Measurements from ENCODE around the gene LIMA1.
A peak's percentile ranks its signal among the peaks of the same experiment; 100 is the strongest.
"Not testable (repeated sequence)": the region's sequence is repeated elsewhere in the genome, so short reads cannot be mapped to it uniquely, and the experiment has no call there.

The LIMA1 gene

GRCh38 chr12:50156641-50157040 lies 126.7 kb downstream of the LIMA1 start:
- Mint-ChIP-seq H3K27me3 (no peaks in the 10 kb centered on the region), H3K4me3 (no peak overlapping the region), H3K9me3 (no peaks in the 10 kb centered on the region), H3K27ac (no peak overlapping the region), H3K4me1 (peaks cover 6 to 23% of the 10 kb centered on the region in 2 donors), H3K36me3 (peaks cover 14 to 15% of the 10 kb centered on the region in 2 donors)
- DNase-seq (no peak), ATAC-seq (replicated peaks) (no peak)

GRCh38 chr12:50154947-50155346 lies 128.4 kb downstream of the LIMA1 start:
- not testable (repeated sequence) for H3K27me3 Mint-ChIP-seq; H3K9me3 Mint-ChIP-seq; DNase-seq; ATAC-seq (replicated peaks); H3K27ac Mint-ChIP-seq; H3K4me3 Mint-ChIP-seq
- Mint-ChIP-seq H3K4me1 (peaks cover 9 to 28% of the 10 kb centered on the region in 2 donors), H3K36me3 (peaks cover 14 to 15% of the 10 kb centered on the region in 2 donors)

- Mint-ChIP-seq H3K9me3 (no peaks in the 10 kb centered on the region), H3K27me3 (no peaks in the 10 kb centered on the region), H3K36me3 (peaks cover 0 to 6% of the 10 kb centered on the region in 2 donors), H3K4me1 (peaks cover 7 to 28% of the 10 kb centered on the region in 2 donors), H3K4me3 (no peak overlapping the region), H3K27ac (peak overlapping the region; percentile 0)
- DNase-seq (no peak), ATAC-seq (replicated peaks) (no peak)
Measured at GRCh38 chr12:50151047-50151687, 132.2 kb downstream of the LIMA1 start.

GRCh38 chr12:50149311-50149710 lies 134.0 kb downstream of the LIMA1 start:
- no peaks in the 10 kb centered on the region for H3K27me3 Mint-ChIP-seq
- peaks cover 9 to 28% of the 10 kb centered on the region in 2 donors for H3K4me1 Mint-ChIP-seq
- H3K9me3 Mint-ChIP-seq, result no peaks in the 10 kb centered on the region
- ATAC-seq (replicated peaks), result no peak
- no peak for DNase-seq
- H3K27ac Mint-ChIP-seq, result no peak overlapping the region
- no peak overlapping the region for H3K4me3 Mint-ChIP-seq
- H3K36me3 Mint-ChIP-seq, result peaks cover 0 to 6% of the 10 kb centered on the region in 2 donors

GRCh38 chr12:50148011-50148410 lies 135.3 kb downstream of the LIMA1 start:
- not testable (repeated sequence) for H3K36me3 Mint-ChIP-seq; ATAC-seq (replicated peaks); H3K4me3 Mint-ChIP-seq; DNase-seq; H3K27me3 Mint-ChIP-seq; H3K9me3 Mint-ChIP-seq; H3K27ac Mint-ChIP-seq
- peaks cover 9 to 28% of the 10 kb centered on the region in 2 donors for H3K4me1 Mint-ChIP-seq

- H3K27me3 Mint-ChIP-seq, result no peaks in the 10 kb centered on the region
- peaks cover 1 to 3% of the 10 kb centered on the region in 2 donors for H3K36me3 Mint-ChIP-seq
- H3K27ac Mint-ChIP-seq, result no peak overlapping the region
- no peak overlapping the region for H3K4me3 Mint-ChIP-seq
- H3K4me1 Mint-ChIP-seq, result peaks cover 9 to 28% of the 10 kb centered on the region in 2 donors
- ATAC-seq (replicated peaks) (no peak), DNase-seq (no peak)
- H3K9me3 Mint-ChIP-seq, result no peaks in the 10 kb centered on the region
Measured at GRCh38 chr12:50147281-50147680, 136.0 kb downstream of the LIMA1 start.

GRCh38 chr12:50145439-50145838 lies 137.9 kb downstream of the LIMA1 start:
- Mint-ChIP-seq H3K27ac (no peak overlapping the region), H3K36me3 (peaks cover 8 to 12% of the 10 kb centered on the region in 2 donors), H3K4me1 (peaks cover 2 to 13% of the 10 kb centered on the region in 2 donors), H3K4me3 (no peak overlapping the region), H3K27me3 (no peaks in the 10 kb centered on the region), H3K9me3 (no peaks in the 10 kb centered on the region)
- ATAC-seq (replicated peaks), result no peak
- DNase-seq, result no peak

GRCh38 chr12:50142993-50143392 lies 140.3 kb downstream of the LIMA1 start:
- no peaks in the 10 kb centered on the region for H3K27me3 Mint-ChIP-seq
- peaks cover 0 to 2% of the 10 kb centered on the region in 2 donors for H3K4me1 Mint-ChIP-seq
- no peaks in the 10 kb centered on the region for H3K9me3 Mint-ChIP-seq
- ATAC-seq (replicated peaks) (no peak), DNase-seq (no peak)
- H3K4me3 Mint-ChIP-seq, result no peak overlapping the region
- no peak overlapping the region for H3K27ac Mint-ChIP-seq
- peaks cover 8 to 18% of the 10 kb centered on the region in 2 donors for H3K36me3 Mint-ChIP-seq

GRCh38 chr12:50132505-50133135 lies 150.7 kb downstream of the LIMA1 start:
- ATAC-seq (replicated peaks) (no peak), DNase-seq (no peak)
- Mint-ChIP-seq H3K4me1 (peaks cover 10 to 31% of the 10 kb centered on the region in 2 donors), H3K4me3 (no peak overlapping the region), H3K27me3 (no peaks in the 10 kb centered on the region), H3K36me3 (peaks cover 58 to 70% of the 10 kb centered on the region in 2 donors), H3K9me3 (no peaks in the 10 kb centered on the region), H3K27ac (peak overlapping the region; percentile 33)

GRCh38 chr12:50129290-50129689 lies 154.0 kb downstream of the LIMA1 start:
- Mint-ChIP-seq H3K4me3 (no peak overlapping the region), H3K9me3 (no peaks in the 10 kb centered on the region), H3K4me1 (peaks cover 18 to 49% of the 10 kb centered on the region in 2 donors), H3K27ac (peak overlapping the region; percentile 79), H3K36me3 (peaks cover 52 to 62% of the 10 kb centered on the region in 2 donors), H3K27me3 (no peaks in the 10 kb centered on the region)
- no peak for DNase-seq
- peak; percentile 65 to 73 for ATAC-seq (replicated peaks)

- Mint-ChIP-seq H3K4me1 (peaks cover 14 to 45% of the 10 kb centered on the region in 2 donors), H3K36me3 (peaks cover 45 to 58% of the 10 kb centered on the region in 2 donors), H3K27ac (peak overlapping the region; percentile 62), H3K27me3 (no peaks in the 10 kb centered on the region), H3K4me3 (no peak overlapping the region), H3K9me3 (no peaks in the 10 kb centered on the region)
- ATAC-seq (replicated peaks), result no peak
- DNase-seq, result no peak
Measured at GRCh38 chr12:50127546-50127945, 155.8 kb downstream of the LIMA1 start.
